Islet precursor cell (in vitro differentiated cells): Measurements from ENCODE around the gene ADAM23.

Source experiments
- DNase-seq: peaks from one replicate; pipeline ENCODE4 v3.0.0-alpha.2; 2018

The ADAM23 gene

GRCh38 chr2:206572725-206573124, 129.4 kb downstream of the ADAM23 start:
- DNase-seq = no peak

GRCh38 chr2:206573793-206574192, 130.5 kb downstream of the ADAM23 start:
- DNase-seq = no peak

GRCh38 chr2:206584323-206585116, 141.2 kb downstream of the ADAM23 start:
- no peak for DNase-seq

GRCh38 chr2:206585335-206585734, 142.0 kb downstream of the ADAM23 start:
- no peak for DNase-seq

GRCh38 chr2:206586609-206587008, 143.3 kb downstream of the ADAM23 start:
- no peak for DNase-seq

GRCh38 chr2:206597717-206598218, 154.4 kb downstream of the ADAM23 start:
- DNase-seq = no peak

GRCh38 chr2:206603243-206603642, 159.9 kb downstream of the ADAM23 start:
- DNase-seq = no peak

GRCh38 chr2:206610451-206610850, 167.1 kb downstream of the ADAM23 start:
- no peak for DNase-seq

- DNase-seq = no peak
These were observed 167.9 kb downstream of the ADAM23 start for GRCh38 chr2:206611191-206611590.

- DNase-seq = no peak
These were observed 168.4 kb downstream of the ADAM23 start for GRCh38 chr2:206611736-206612135.

- DNase-seq = peak; percentile 62
These were observed 171.5 kb downstream of the ADAM23 start for GRCh38 chr2:206614811-206615210.

- no peak for DNase-seq
These were observed 172.2 kb downstream of the ADAM23 start for GRCh38 chr2:206615417-206616089.

- no peak for DNase-seq
These were observed 172.8 kb downstream of the ADAM23 start for GRCh38 chr2:206616151-206616550.

GRCh38 chr2:206619011-206619410, 175.7 kb downstream of the ADAM23 start:
- DNase-seq = no peak

GRCh38 chr2:206626108-206626507, 182.8 kb downstream of the ADAM23 start:
- no peak for DNase-seq

GRCh38 chr2:206627632-206628031, 184.3 kb downstream of the ADAM23 start:
- no peak for DNase-seq

GRCh38 chr2:206631340-206631739, 188.0 kb downstream of the ADAM23 start:
- DNase-seq = no peak

GRCh38 chr2:206635015-206635414, 191.7 kb downstream of the ADAM23 start:
- no peak for DNase-seq

GRCh38 chr2:206639636-206640035, 196.3 kb downstream of the ADAM23 start:
- DNase-seq = no peak

- no peak for DNase-seq
These were observed 197.9 kb downstream of the ADAM23 start for GRCh38 chr2:206641226-206641625.

- DNase-seq = peak; percentile 73
These were observed 199.0 kb downstream of the ADAM23 start, which contains the start of gene FAM237A for GRCh38 chr2:206642075-206643025. FAM237A (plus strand) TSS chr2:206642487; CDS start chr2:206644237, 1,750 bp downstream.

GRCh38 chr2:206647985-206648384, 204.7 kb downstream of the ADAM23 start:
- DNase-seq = no peak

GRCh38 chr2:206657087-206657486, 213.8 kb downstream of the ADAM23 start:
- DNase-seq = no peak
